B cell (primary cell): Measurements from ENCODE around the gene TM9SF2.

ENCODE experiments used
- EZH2 ChIP-seq: IDR thresholded peaks from 2 replicates; pipeline ENCODE4 v1.6.1; 2012; ENCODE audit warnings: borderline replicate concordance, low read depth, mild to moderate bottlenecking, moderate library complexity, low read length; ENCODE audit not compliant: insufficient read depth, poor library complexity, severe bottlenecking
- TF ChIP-seq, protein P1 (sequence below): fragments of 200-600 bp; IDR thresholded peaks from one replicate; pipeline ENCODE4 v1.8.0; 2022; ENCODE audit warnings: antibody characterized with exemption, mild to moderate bottlenecking

DNA sequence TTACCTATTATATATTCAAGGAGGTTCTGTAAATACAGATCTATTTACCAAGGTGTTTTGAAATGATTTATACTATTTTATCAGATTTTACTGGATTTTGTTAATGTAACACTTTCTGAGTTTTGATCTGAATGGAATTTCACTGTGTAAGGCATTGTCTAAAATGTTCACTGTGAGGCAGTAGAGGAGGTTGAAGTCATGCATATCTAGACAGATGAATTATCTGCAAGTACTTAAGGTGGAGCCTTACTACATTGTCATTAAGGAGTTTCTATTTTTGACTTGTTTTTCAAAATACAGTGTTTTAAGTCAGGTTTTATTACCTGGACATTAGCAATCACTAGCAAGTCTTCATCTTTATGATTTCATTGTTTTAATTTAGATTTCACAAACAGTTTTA lies 62.1 kb downstream of the TM9SF2 start:
- TF ChIP-seq, protein P1, sequence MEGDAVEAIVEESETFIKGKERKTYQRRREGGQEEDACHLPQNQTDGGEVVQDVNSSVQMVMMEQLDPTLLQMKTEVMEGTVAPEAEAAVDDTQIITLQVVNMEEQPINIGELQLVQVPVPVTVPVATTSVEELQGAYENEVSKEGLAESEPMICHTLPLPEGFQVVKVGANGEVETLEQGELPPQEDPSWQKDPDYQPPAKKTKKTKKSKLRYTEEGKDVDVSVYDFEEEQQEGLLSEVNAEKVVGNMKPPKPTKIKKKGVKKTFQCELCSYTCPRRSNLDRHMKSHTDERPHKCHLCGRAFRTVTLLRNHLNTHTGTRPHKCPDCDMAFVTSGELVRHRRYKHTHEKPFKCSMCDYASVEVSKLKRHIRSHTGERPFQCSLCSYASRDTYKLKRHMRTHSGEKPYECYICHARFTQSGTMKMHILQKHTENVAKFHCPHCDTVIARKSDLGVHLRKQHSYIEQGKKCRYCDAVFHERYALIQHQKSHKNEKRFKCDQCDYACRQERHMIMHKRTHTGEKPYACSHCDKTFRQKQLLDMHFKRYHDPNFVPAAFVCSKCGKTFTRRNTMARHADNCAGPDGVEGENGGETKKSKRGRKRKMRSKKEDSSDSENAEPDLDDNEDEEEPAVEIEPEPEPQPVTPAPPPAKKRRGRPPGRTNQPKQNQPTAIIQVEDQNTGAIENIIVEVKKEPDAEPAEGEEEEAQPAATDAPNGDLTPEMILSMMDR = no peak
- TF ChIP-seq EZH2 = no peak
